NCI-H1930 (cell line): ENCODE data around the gene IFT81.
"Not testable (repeated sequence)": the region's sequence is repeated elsewhere in the genome, so short reads cannot be mapped to it uniquely, and the experiment has no call there.

ENCODE experiments used
- DNase-seq, 2 experiments: peaks; one replicate each; lab custom pipeline; 2025; lab: John Stamatoyannopoulos, UW

The IFT81 gene

GRCh38 chr12:110203546-110203945 lies 79.4 kb downstream of the IFT81 start:
- DNase-seq: no peak

DNA sequence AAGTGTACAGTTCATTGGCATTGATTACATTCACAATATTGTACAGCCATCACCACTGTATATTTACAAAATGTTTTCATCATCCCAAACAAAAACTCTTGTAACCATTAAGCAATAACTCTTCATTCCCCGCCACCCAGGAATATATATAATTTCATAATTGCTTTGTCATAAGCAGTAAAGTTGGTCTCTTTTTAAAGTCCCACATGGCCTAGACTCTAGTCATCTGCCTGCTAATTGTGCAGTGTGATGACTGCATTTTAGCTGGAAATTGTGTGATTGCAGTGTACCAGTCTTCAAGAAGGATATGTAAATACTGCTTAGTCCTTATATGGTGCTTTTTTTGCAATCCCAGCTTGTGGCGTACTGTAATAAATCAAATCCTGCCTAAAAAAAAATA lies 81.8 kb downstream of the IFT81 start:
- DNase-seq: no peak

DNA sequence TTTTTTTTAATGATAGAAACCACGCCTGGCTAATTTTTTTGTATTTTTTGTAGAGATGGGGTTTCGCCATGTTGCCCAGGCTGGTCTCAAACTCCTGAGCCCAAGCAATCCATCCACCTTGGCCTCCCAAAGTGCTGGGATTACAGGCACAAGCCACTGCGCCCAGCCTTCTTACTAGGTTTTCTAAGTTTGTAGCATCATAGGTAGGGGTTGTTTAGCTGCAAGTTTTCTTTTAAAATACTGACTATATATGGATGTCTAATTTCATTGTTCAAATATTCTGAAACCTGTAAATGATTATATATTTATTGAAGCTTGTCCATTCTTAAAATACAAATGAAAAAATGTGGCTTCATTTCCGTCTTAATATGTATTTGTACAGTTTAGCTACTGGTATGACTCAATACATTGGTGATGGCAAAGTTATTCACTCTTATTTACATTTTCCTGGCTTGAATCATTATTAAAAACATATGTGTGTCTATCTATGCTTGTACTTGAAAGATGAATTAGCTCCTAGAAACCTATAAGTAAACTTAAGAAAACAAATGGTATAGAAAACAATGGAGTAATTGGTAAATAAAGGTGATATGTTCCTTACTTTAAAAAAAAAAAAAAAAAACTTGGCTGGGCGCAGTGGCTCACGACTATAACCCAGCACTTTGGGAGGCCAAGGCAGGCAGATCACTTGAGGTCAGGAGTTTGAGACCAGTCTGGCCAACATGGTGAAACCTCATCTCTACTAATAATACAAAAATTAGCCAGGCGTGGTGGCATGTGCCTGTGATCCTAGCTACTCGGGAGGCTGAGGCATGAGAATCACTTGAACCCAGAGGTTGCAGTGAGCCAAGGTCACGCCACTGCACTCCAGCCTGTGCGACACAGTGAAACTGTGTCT lies 87.7 kb downstream of the IFT81 start:
- not testable (repeated sequence) for DNase-seq

DNA sequence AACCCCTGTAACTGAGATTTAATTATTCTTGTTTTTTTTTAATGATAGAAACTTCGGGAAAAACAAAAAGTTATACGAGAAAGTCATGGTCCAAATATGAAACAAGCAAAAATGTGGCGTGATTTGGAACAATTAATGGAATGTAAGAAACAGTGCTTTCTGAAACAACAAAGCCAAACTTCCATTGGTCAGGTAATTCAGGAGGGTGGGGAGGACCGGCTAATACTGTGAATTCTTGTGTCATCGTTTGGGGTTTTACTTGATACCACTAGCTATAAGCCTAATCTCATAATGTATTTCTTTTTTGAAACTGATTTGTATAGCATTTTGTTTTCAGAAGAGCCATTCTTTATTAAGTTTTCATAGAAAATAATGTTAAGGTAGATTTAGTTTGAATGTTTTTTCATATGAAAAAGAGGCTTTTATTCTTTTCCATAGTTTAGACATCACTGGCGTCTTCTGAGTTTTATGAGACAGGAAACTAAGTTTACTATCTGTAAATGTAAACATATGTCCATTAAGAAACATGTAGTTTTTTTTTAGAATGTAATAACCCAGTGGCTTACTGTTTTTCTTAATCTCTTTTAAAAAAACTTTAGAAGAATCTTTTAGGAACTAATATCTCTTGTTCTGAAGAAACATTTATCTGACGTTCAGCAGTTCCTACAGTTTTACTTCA lies 94.0 kb downstream of the IFT81 start:
- DNase-seq: no peak

DNA sequence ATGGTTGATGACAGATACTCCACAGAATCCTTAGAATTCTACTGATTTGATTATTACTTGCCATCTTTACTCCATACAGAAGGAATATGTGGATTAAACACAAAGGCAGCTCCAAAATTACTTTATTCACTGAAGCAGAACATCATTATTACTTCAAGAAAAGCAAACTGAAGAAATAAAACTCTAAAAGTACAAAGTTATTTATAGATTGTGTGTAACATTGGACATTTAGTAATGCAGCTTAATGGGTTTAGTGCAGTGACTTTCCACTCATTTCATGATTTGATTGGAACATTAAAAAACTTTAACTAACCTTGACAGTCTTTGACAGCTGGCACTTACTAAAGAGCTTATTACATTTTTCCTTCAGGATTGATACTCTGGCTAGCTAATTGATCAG lies 97.9 kb downstream of the IFT81 start:
- DNase-seq: no peak

- DNase-seq: no peak
Observed at GRCh38 chr12:110222433-110222832, 98.3 kb downstream of the IFT81 start.

- no peak for DNase-seq
Observed at GRCh38 chr12:110223777-110224378, 99.7 kb downstream of the IFT81 start.

DNA sequence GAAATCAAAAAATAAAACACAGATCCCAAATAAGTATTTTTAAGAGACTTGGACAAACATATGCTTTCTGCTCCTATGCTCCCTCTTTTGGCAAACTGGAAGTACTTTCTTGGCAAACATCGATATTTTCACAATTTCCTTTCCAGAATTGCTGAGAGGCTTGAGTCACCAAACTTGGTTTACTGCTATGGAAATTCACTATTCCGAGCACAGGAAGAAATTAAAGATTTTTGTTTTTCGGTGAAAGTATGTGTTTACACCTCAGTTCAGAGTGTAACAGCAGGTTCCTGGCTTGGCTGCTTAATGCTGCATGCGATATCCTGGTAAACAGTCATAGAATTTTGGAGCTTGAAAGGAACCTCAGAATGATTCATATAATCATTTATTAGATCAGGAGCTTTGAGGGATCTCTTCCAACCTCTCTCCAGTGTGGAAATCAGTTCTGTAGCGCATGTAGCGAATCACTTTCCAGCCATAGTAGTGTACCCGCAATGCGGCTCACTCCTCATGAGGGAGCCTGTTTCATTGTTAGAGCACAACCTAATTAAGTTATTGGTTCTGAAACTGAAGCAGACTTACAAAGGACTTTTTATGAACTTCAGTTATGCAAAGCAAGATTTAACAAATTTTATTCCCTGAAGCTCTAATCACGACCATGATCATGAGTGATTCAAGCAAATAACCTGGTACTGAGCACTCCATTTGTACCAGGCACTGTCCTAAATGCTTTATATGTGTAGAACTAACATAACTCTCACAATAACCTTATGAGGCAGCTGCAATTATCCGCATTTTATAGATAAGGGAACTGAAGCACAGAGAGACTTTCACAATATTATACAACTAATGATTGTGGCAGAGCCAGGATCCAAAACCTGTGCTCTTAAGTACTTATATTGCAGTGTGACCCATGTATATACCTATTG lies 100.5 kb downstream of the IFT81 start:
- DNase-seq: no peak

- no peak for DNase-seq
Observed at GRCh38 chr12:110227138-110227537, 103.0 kb downstream of the IFT81 start.

- not testable (repeated sequence) for DNase-seq
Observed at GRCh38 chr12:110228348-110228747, 104.2 kb downstream of the IFT81 start.

- no peak for DNase-seq
Observed at GRCh38 chr12:110228756-110229155, 104.6 kb downstream of the IFT81 start.

GRCh38 chr12:110229409-110229808 lies 105.3 kb downstream of the IFT81 start:
- DNase-seq: no peak

DNA sequence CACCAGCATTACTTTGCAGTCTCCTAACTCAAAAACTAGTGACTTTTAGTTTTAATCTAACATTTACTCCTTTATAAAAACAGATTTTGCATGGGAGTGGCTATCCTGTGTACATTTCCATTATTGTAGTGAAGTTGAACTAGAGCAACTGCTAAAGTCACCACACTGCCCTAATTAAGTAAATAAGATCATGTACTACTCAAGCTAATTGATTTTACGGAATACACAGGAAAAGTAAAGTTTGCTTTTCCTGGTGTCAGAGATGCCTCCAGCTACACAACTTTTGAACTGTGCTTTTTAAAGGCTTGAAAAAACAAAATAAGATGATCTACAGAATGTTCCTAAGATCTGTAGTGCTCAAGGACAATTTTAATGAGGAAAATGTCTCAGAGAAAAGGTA lies 106.5 kb downstream of the IFT81 start:
- DNase-seq: no peak

GRCh38 chr12:110233212-110233903 lies 109.2 kb downstream of the IFT81 start:
- no peak for DNase-seq

GRCh38 chr12:110234331-110234751 lies 110.2 kb downstream of the IFT81 start:
- no peak for DNase-seq

GRCh38 chr12:110234755-110235154 lies 110.6 kb downstream of the IFT81 start:
- DNase-seq: no peak

DNA sequence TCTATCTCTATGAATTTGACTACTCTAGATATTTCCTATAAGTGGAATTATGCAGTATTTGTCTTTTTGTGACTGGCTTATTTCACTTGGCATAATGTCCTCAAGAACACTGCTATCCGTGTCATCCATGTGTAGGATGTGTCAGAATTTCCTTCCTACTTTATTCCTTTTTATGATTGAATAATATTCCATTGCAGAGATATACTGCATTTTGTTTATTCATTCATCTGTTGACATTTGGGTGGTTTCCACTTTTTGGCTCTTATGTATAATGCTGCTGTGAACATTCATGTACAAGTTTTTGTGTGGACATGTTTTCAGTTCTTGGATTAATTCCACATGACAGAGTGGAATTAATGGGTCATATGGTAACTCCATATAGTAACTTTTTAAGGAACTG lies 111.2 kb downstream of the IFT81 start:
- DNase-seq: no peak

DNA sequence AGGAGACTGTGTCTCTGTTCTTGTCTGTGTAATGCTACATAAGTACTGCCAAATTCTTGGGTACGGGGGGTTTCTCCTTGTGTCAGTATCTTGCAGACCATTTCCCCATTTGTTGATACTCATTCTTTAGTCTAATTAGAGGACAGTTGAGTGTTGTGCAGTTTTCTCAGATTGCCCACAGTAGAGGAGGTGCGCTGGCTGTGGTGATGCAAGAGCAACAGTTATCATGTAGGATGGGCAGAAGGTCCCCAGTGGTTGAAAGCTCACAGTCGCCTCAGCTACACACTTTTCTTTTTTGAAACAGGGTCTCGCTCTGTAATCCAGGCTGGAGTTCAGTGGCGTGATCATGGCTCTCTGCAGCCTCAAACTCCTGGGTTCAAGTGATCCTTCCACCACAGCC lies 119.1 kb downstream of the IFT81 start:
- no peak for DNase-seq

DNA sequence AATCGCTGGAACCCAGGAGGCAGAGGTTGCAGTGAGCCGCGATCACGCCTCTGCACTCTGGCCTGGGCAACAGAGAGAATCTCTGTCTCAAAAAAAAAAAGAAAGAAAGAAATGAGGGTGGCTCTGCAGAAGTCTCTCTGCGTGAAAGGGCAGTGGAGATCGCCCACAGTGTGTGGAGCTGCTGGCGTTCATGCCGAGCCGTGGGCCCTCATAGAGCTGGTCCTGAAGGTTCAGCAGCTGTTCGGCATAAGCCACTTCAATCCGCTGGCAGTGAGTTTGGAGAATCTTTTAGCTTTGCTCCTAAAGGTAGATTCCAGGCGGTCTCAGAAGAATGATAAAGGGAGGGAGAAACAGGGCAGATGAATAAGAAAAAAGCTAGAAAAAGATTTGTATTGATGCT lies 120.2 kb downstream of the IFT81 start:
- no peak for DNase-seq

DNA sequence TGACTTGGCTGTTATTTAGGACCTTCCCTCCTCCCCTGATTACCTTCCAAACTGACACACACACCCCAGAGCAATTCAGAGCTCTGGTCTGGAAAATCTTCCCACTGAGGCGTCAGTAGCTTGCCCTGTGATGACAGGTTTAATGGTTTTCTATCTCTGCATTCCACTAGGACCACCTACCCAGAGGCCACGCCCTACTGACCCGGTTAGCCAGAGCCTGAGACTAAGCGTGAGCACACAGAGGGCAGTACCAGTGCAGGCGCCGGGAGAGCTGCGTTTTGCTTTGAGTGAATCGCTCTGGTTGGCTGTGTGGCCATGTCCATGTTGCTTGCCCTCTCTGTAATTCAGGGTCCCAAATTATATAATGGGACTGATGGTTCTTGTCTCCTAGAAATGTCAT lies 120.7 kb downstream of the IFT81 start:
- no peak for DNase-seq

- no peak for DNase-seq
Observed at GRCh38 chr12:110245369-110245772, 121.2 kb downstream of the IFT81 start.
